Endothelial cell of umbilical vein (primary cell): Measurements from ENCODE around the gene RAMACL. TPM values are rescaled to one million over a fixed set of nuclear protein-coding genes. Genes with fewer than 3 reads are reported as not detected.
A peak's percentile ranks its signal among the peaks of the same experiment; 100 is the strongest.

ENCODE experiments used
- BruUV-seq: library from RNA; stranded (reverse); fragments of 400-500 nt; replicated peaks from 2 replicates; lab custom pipeline; 2021; lab: Mats Ljungman, UMichigan
- CTCF ChIA-PET: fragments of 300-600, 350-600 bp; sonication (Branson Sonifier 250); formaldehyde crosslinking; loops from one replicate; lab custom pipeline; 2021; ENCODE audit warnings: antibody characterized with exemption, inconsistent platforms; lab: Charles Lee
- POLR2A ChIA-PET: fragments of 300-600, 350-600 bp; sonication (Branson Sonifier 250); formaldehyde crosslinking; loops from one replicate; lab custom pipeline; 2021; ENCODE audit warnings: antibody characterized with exemption, inconsistent platforms; lab: Charles Lee
- DNase-seq: peaks from one replicate; pipeline ENCODE4 v3.0.0-alpha.2; 2011; ENCODE audit warnings: low read depth, low spot score
- FAIRE-seq: peaks from 2 replicates; lab custom pipeline; 2011; peaks lifted over from hg19 to GRCh38; lab: Jason Lieb, UNC
- H2AFZ ChIP-seq: 2 replicates; pipeline ENCODE4 v1.6.0; 2012; ENCODE audit warnings: low read depth, low read length, control low read depth, inconsistent platforms
- H3K27ac ChIP-seq: 2 replicates; pipeline ENCODE4 v1.5.1; 2011; ENCODE audit warnings: low read depth, mild to moderate bottlenecking, control low read depth, low read length, moderate library complexity; ENCODE audit not compliant: insufficient read depth
- H3K27me3 ChIP-seq, 2 experiments: 2 replicates each; pipeline versions ENCODE4 v1.6.0 to v1.6.1; 2011; ENCODE audit warnings: low read length in 2 of 2, mixed read lengths in 1 of 2; ENCODE audit not compliant: control insufficient read depth in 2 of 2, insufficient read depth in 2 of 2
- H3K36me3 ChIP-seq, 2 experiments: 2 replicates in 1 of 2; 3 replicates in 1 of 2; pipeline ENCODE4 v1.5.1; 2011; ENCODE audit warnings: low read length in 2 of 2, mild to moderate bottlenecking in 1 of 2, moderate library complexity in 1 of 2; ENCODE audit not compliant: control insufficient read depth in 2 of 2, insufficient read depth in 2 of 2; ENCODE audit errors: extremely low read depth in 1 of 2
- H3K4me1 ChIP-seq: 3 replicates; pipeline ENCODE4 v1.5.1; 2011; ENCODE audit warnings: mild to moderate bottlenecking, low read length; ENCODE audit not compliant: control insufficient read depth, insufficient read depth; ENCODE audit errors: extremely low read depth
- H3K4me2 ChIP-seq: 2 replicates; pipeline ENCODE4 v1.6.1; 2011; ENCODE audit warnings: low read length, control low read depth, mixed read lengths; ENCODE audit not compliant: insufficient read depth
- H3K4me3 ChIP-seq, 3 experiments: fragments of 200-600 bp in 1 of 3; sonication (generic), shearing (Covaris generic) in 1 of 3; replicated peaks in 1 of 3; 2 replicates each; pipeline ENCODE4 v1.5.1; 2011 to 2016; ENCODE audit warnings: control low read depth in 3 of 3, low read length in 3 of 3, mild to moderate bottlenecking in 2 of 3, inconsistent platforms in 1 of 3, low read depth in 1 of 3, moderate library complexity in 1 of 3; ENCODE audit not compliant: insufficient read depth in 1 of 3
- H3K79me2 ChIP-seq: 2 replicates; pipeline ENCODE4 v1.6.0; 2012; ENCODE audit warnings: low read length, inconsistent platforms; ENCODE audit not compliant: control insufficient read depth, insufficient read depth
- H3K9ac ChIP-seq: replicated peaks from 2 replicates; pipeline ENCODE3; 2011; ENCODE audit warnings: low read length, control low read depth; ENCODE audit not compliant: insufficient read depth; ENCODE audit errors: extremely low read depth
- H3K9me1 ChIP-seq: replicated peaks from 3 replicates; pipeline ENCODE4 v1.6.0; 2011; ENCODE audit warnings: mild to moderate bottlenecking, low read length; ENCODE audit not compliant: control insufficient read depth, insufficient read depth; ENCODE audit errors: extremely low read depth
- H3K9me3 ChIP-seq: replicated peaks from 2 replicates; pipeline ENCODE4 v1.5.1; 2012; ENCODE audit warnings: low read length, inconsistent platforms; ENCODE audit not compliant: control insufficient read depth, insufficient read depth
- H4K20me1 ChIP-seq: replicated peaks from 2 replicates; pipeline ENCODE3; 2011; ENCODE audit warnings: mild to moderate bottlenecking, low read length; ENCODE audit not compliant: control insufficient read depth, insufficient read depth; ENCODE audit errors: extremely low read depth
- EZH2 ChIP-seq: IDR thresholded peaks from 2 replicates; pipeline ENCODE4 v1.6.1; 2012; ENCODE audit warnings: borderline replicate concordance, low read depth, mild to moderate bottlenecking, moderate library complexity, low read length, inconsistent platforms; ENCODE audit not compliant: severe bottlenecking
- FOS ChIP-seq: IDR thresholded peaks from 2 replicates; pipeline ENCODE4 v1.6.1; 2011; ENCODE audit warnings: mild to moderate bottlenecking, low read length, moderate library complexity, borderline replicate concordance; ENCODE audit not compliant: insufficient read depth
- GATA2 ChIP-seq: IDR thresholded peaks from 2 replicates; pipeline ENCODE4 v1.7.0; 2011; ENCODE audit warnings: low read depth, mild to moderate bottlenecking, moderate library complexity, mixed read lengths, low read length; ENCODE audit not compliant: insufficient read length, insufficient read depth
- JUN ChIP-seq: IDR thresholded peaks from 2 replicates; pipeline ENCODE4 v1.6.1; 2011; ENCODE audit warnings: borderline replicate concordance, low read depth; ENCODE audit not compliant: insufficient read length, insufficient read depth
- MYC ChIP-seq: IDR thresholded peaks from one replicate; pipeline ENCODE4 v1.6.1; 2011; ENCODE audit warnings: mild to moderate bottlenecking, low read depth, low read length
- POLR2A ChIP-seq: IDR thresholded peaks from 2 replicates; pipeline ENCODE4 v1.6.1; 2012; ENCODE audit warnings: low read depth, mild to moderate bottlenecking, control low read depth, low read length
- POLR2AphosphoS5 ChIP-seq: IDR thresholded peaks from 2 replicates; pipeline ENCODE4 v1.6.1; 2012; ENCODE audit warnings: low read depth, mild to moderate bottlenecking, control low read depth, low read length, moderate library complexity; ENCODE audit not compliant: insufficient read depth
- dilution Hi-C: fragments of 300-500 bp; cut with MboI; formaldehyde crosslinking; loops from one replicate; pipeline ENCODE4 v1.15.0; 2019; ENCODE audit warnings: low sequenced_read_pairs; ENCODE audit not compliant: extremely low pct_ligation_motif_present
- intact Hi-C: fragments of 100-400 bp; cut with micrococcal nuclease; formaldehyde crosslinking; loops from one replicate; pipeline ENCODE4 v1.10.0; 2022
- polyA plus RNA-seq, 4 experiments: library from polyadenylated mRNA; depleted of rRNA in 3 of 4; stranded (reverse) in 3 of 4; unstranded in 1 of 4; fragments of >200 nt; gene quantifications; 2 replicates each; pipeline versions ENCODE4 v1.2.1 to v1.2.3, GENCODE V29; 2011 to 2012; ENCODE audit warnings: missing spikeins in 1 of 4
- total RNA-seq: library from RNA; stranded (reverse); gene quantifications from 2 replicates; pipeline ENCODE4 v1.2.3, GENCODE V29; 2021
- TF ChIP-seq, protein P1 (sequence below): IDR thresholded peaks from 2 replicates; pipeline ENCODE4 v1.6.1; 2011; ENCODE audit not compliant: insufficient read depth, insufficient read length
- TF ChIP-seq, protein P2 (sequence below), 2 donors: IDR thresholded peaks; 1 replicate in 1 of 2; 2 replicates in 1 of 2; pipeline ENCODE4 v1.5.1; 2011; ENCODE audit warnings: low read length in 2 of 2, mild to moderate bottlenecking in 2 of 2, moderate library complexity in 2 of 2, control low read depth in 1 of 2, inconsistent platforms in 1 of 2, low read depth in 1 of 2; ENCODE audit not compliant: insufficient read depth in 1 of 2; ENCODE audit errors: extremely low read depth in 1 of 2

Gene RAMACL
- total and polyA plus RNA-seq, 2 donors (not counting 3 experiments of a cell fraction or from before 2014, with no cell fraction given), result 0.17 to 5.3 TPM

DNA sequence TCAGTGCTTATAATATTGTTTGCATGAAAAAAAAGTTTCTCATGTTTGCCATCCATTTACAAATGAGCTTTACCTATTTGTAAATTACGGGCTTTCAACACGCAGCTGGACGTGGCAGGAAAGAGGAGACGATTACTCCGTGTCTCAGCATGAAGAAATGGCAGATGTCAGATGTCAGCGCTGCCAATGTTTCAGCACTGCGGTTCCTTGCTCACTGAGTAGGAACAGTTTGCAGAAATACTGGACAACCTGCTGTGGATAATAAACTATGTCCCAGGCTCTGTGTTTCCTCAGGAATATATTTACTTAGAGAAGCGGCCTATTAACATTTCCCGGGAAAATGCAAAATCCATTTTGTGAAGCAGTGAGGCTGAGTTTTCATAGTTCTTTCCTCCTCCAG, 22.7 kb downstream of the RAMACL start:
- ChIA-PET CTCF (interaction anchor here (0.6 to 1.3 kb wide), 3 partner anchors 9 to 128 kb away, joined by 3 to 5 read pairs (median 3); no protein-coding TSS in a partner anchor), POLR2A (no interaction called here)
- intact Hi-C loops, result no loop called here
- no peak for FAIRE-seq
- no peak overlapping the region for H3K4me3 ChIP-seq
- H3K4me1 ChIP-seq, result peaks cover 22% of the 10 kb centered on the region
- no peaks in the 10 kb centered on the region for H3K9me3 ChIP-seq
- H3K9me1 ChIP-seq, result no peaks in the 10 kb centered on the region
- peaks cover 2 to 5% of the 10 kb centered on the region in 2 experiments for H3K36me3 ChIP-seq
- no peaks in the 10 kb centered on the region for H3K27me3 ChIP-seq
- H4K20me1 ChIP-seq, result no peaks in the 10 kb centered on the region
- no peak overlapping the region for H2AFZ ChIP-seq
- H3K79me2 ChIP-seq, result peaks cover 7% of the 10 kb centered on the region
- no TSS peak for BruUV-seq
- H3K9ac ChIP-seq, result no peak overlapping the region
- TF ChIP-seq EZH2, result no peak
- TF ChIP-seq FOS, result no peak
- TF ChIP-seq POLR2AphosphoS5, result no peak
- TF ChIP-seq MYC, result no peak
- dilution Hi-C loops, result no loop called here
- H3K27ac ChIP-seq, result no peak overlapping the region
- no peak overlapping the region for H3K4me2 ChIP-seq
- no peak for DNase-seq

DNA sequence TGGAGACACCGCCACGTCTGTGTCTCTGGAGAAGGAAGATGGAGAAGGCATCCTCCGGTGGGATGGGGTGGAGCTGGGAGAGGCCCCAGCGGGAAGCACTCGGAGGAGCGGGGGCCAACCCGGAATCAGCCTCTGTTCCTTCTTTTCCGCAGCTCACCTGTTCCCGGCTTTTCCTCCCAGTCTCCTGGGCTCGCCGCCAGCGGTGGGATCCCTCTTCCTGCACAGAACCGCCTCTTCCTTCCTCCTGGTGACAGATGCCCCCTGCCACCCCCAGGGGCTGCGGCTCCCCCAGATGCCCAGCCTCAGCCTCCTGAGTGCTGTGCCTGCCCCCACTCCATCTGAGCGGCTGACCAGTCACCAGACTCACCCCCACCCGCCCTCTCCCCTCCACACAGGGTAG, 23.3 kb downstream of the RAMACL start:
- dilution Hi-C loops, result no loop called here
- H3K79me2 ChIP-seq, result peaks cover 10% of the 10 kb centered on the region
- CTCF ChIA-PET, result interaction anchor here (0.9 to 1.3 kb wide), 2 partner anchors 10 to 12 kb away, joined by 3 to 5 read pairs; no protein-coding TSS in a partner anchor
- H3K27me3 ChIP-seq, result no peaks in the 10 kb centered on the region
- intact Hi-C loops, result no loop called here
- H3K4me1 ChIP-seq, result peaks cover 28% of the 10 kb centered on the region
- H3K36me3 ChIP-seq, result peaks cover 2 to 5% of the 10 kb centered on the region in 2 experiments
- no peak overlapping the region for H3K9ac ChIP-seq
- no peak overlapping the region for H3K27ac ChIP-seq
- POLR2A ChIA-PET, result no interaction called here
- FAIRE-seq (peak; percentile 31), DNase-seq (no peak)
- BruUV-seq, result no TSS peak
- H3K9me1 ChIP-seq, result no peaks in the 10 kb centered on the region
- no peak overlapping the region for H2AFZ ChIP-seq
- TF ChIP-seq, protein P1, sequence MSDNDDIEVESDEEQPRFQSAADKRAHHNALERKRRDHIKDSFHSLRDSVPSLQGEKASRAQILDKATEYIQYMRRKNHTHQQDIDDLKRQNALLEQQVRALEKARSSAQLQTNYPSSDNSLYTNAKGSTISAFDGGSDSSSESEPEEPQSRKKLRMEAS, result no peak
- TF ChIP-seq JUN (no peak), EZH2 (no peak), POLR2A (no peak), GATA2 (no peak), MYC (no peak)
- TF ChIP-seq, protein P2, sequence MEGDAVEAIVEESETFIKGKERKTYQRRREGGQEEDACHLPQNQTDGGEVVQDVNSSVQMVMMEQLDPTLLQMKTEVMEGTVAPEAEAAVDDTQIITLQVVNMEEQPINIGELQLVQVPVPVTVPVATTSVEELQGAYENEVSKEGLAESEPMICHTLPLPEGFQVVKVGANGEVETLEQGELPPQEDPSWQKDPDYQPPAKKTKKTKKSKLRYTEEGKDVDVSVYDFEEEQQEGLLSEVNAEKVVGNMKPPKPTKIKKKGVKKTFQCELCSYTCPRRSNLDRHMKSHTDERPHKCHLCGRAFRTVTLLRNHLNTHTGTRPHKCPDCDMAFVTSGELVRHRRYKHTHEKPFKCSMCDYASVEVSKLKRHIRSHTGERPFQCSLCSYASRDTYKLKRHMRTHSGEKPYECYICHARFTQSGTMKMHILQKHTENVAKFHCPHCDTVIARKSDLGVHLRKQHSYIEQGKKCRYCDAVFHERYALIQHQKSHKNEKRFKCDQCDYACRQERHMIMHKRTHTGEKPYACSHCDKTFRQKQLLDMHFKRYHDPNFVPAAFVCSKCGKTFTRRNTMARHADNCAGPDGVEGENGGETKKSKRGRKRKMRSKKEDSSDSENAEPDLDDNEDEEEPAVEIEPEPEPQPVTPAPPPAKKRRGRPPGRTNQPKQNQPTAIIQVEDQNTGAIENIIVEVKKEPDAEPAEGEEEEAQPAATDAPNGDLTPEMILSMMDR (IDR thresholded peaks at IDR 0.05; ENCODE audit: extremely low read depth in 1 of 2, insufficient read depth in 1 of 2, low read depth in 1 of 2, low read length in 2 of 2), result no peak
- H3K4me3 ChIP-seq, result no peak overlapping the region
- no peaks in the 10 kb centered on the region for H4K20me1 ChIP-seq
- H3K9me3 ChIP-seq, result no peaks in the 10 kb centered on the region
- H3K4me2 ChIP-seq, result no peak overlapping the region
